NOMO-1 treated with DMSO at 0.1 percent for 48 hours (cell line): ENCODE data around the gene CBL.
A peak's percentile ranks its signal among the peaks of the same experiment; 100 is the strongest.

Experiments used
- DNase-seq: peaks from one replicate; lab custom pipeline; 2025; ENCODE audit not compliant: unreplicated experiment; lab: John Stamatoyannopoulos, UW

Gene CBL

GRCh38 chr11:119324189-119324588 lies 118.0 kb downstream of the CBL start:
- DNase-seq, result no peak

GRCh38 chr11:119329320-119329719 lies 123.2 kb downstream of the CBL start:
- no peak for DNase-seq

GRCh38 chr11:119330237-119330636 lies 124.1 kb downstream of the CBL start:
- DNase-seq, result no peak

- DNase-seq, result no peak
Measured at GRCh38 chr11:119332111-119332765, 126.1 kb downstream of the CBL start.

- DNase-seq, result peak; percentile 97
Measured at GRCh38 chr11:119334174-119334930, 128.2 kb downstream of the CBL start, which contains the start of gene RNF26. Gene RNF26 (plus strand): TSS chr11:119334527. CDS start chr11:119335123, 596 bp downstream.

GRCh38 chr11:119335091-119335654 lies 129.0 kb downstream of the CBL start:
- DNase-seq, result no peak

GRCh38 chr11:119335655-119336543 lies 129.8 kb downstream of the CBL start:
- DNase-seq, result no peak

GRCh38 chr11:119336744-119337469 lies 130.8 kb downstream of the CBL start:
- no peak for DNase-seq

GRCh38 chr11:119337581-119338317 lies 131.6 kb downstream of the CBL start:
- no peak for DNase-seq

- peak; percentile 47 for DNase-seq
Measured at GRCh38 chr11:119338318-119338890, 132.3 kb downstream of the CBL start.

GRCh38 chr11:119338965-119339588 lies 132.9 kb downstream of the CBL start:
- DNase-seq, result no peak

- no peak for DNase-seq
Measured at GRCh38 chr11:119339589-119340334, 133.6 kb downstream of the CBL start.

GRCh38 chr11:119340335-119341221 lies 134.4 kb downstream of the CBL start, which contains the start of gene C1QTNF5:
Gene C1QTNF5 (minus strand): TSS chr11:119340883. CDS start chr11:119340397, 486 bp downstream.
- no peak for DNase-seq

GRCh38 chr11:119341222-119342022 lies 135.3 kb downstream of the CBL start:
- no peak for DNase-seq

- DNase-seq, result no peak
Measured at GRCh38 chr11:119342023-119342300, 135.8 kb downstream of the CBL start.

- no peak for DNase-seq
Measured at GRCh38 chr11:119342362-119343130, 136.4 kb downstream of the CBL start.
